ENCODE results near the gene SYNGR3. TPM values are rescaled to one million over a fixed set of nuclear protein-coding genes. Genes with fewer than 3 reads are reported as not detected.

Gene SYNGR3
- total RNA-seq, 1 experiment from 2014 or later = 11.9 TPM

DNA sequence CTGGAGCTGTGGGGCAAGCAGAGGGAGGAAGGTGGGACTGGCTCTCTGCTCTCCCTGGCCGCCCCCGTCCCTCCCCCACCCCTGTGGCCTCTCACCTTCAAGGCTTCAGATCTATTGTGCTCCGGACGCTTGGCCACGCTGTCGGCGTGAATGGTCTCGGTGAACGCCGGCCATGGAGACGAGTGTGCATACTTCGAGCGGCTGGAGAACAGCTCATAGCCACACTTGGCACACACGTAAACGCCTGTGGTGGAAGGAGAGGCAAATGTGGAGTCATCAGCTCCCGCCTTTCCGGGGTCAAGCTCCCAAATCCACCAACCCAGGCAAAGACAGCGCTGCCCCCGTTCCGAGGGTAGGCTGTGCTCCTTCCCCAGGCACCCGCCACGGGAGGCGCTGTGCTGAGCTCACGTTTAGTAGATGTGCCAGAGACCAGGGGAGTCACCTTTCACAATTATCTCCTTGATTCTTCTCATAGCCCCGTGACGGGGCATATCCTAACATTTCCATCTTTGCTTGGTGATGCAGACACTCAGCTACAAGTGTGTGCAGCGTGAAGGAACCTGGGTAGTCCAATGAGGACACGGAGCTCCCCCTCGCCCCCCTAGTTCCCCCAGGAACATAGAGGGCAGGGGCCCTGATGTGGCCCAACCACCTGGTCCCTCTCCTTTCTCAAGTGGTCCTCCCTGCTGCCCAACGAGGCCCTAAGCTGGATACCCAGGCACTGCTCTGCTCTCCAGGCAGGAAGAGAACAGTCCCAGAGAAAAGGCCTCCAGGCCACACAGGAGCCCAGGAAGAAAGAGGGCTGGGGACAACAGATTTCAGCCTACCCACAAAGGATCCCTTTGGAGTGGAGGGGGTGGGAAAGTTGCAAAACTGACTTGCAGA is 48.4 kb upstream of the SYNGR3 start:
- Histone ChIP-seq H3K23me2 (ENCODE audit: insufficient read length, low read depth, low read length, poor library complexity, severe bottlenecking) (peaks cover 7% of the 10 kb centered on the region), H4K8ac (replicated peaks; ENCODE audit: insufficient read length, low read depth, low read length) (no peak overlapping the region), H2AFZ (ENCODE audit: low read length) (no peak overlapping the region), H3K79me1 (ENCODE audit: insufficient read depth, low read depth, low read length, poor library complexity, severe bottlenecking) (no peaks in the 10 kb centered on the region), H3K27ac (ENCODE audit: insufficient read length, low read depth, low read length) (no peak overlapping the region), H2BK5ac (ENCODE audit: insufficient read length, low read length) (no peak overlapping the region), H3K23ac (ENCODE audit: insufficient read length, low read depth, low read length) (no peak overlapping the region), H3K56ac (ENCODE audit: insufficient read length, low read depth, low read length) (no peak overlapping the region), H4K20me1 (ENCODE audit: control insufficient read depth, insufficient read depth, insufficient read length) (no peaks in the 10 kb centered on the region), H3K79me2 (ENCODE audit: insufficient read depth, low read length) (no peaks in the 10 kb centered on the region), H3K4me2 (ENCODE audit: insufficient read depth, insufficient read length, low read length) (peak overlapping the region; percentile 55), H3K4ac (ENCODE audit: low read depth, low read length) (no peak overlapping the region), H2AK5ac (ENCODE audit: insufficient read length, low read length) (no peak overlapping the region), H4K5ac (ENCODE audit: insufficient read length, low read depth, low read length) (no peak overlapping the region), H3K9ac (ENCODE audit: extremely low read depth, insufficient read length, low read length) (no peak overlapping the region), H3K27me3 (ENCODE audit: insufficient read depth, low read length) (no peaks in the 10 kb centered on the region), H3K18ac (ENCODE audit: insufficient read length, low read depth, low read length) (no peak overlapping the region), H2BK15ac (ENCODE audit: low read depth, low read length) (no peak overlapping the region), H3K4me1 (ENCODE audit: insufficient read depth, low read length) (peaks cover 4% of the 10 kb centered on the region; the same call in 1 of the 2 replicates), H2BK12ac (ENCODE audit: insufficient read length, low read depth, low read length) (no peak overlapping the region), H4K91ac (ENCODE audit: insufficient read length, low read depth, low read length) (no peak overlapping the region), H2BK20ac (ENCODE audit: low read depth, low read length, poor library complexity, severe bottlenecking) (no peak overlapping the region), H3T11ph (ENCODE audit: low read length) (no peak overlapping the region), H3K14ac (ENCODE audit: insufficient read depth, low read length) (no peak overlapping the region), H3K9me3 (ENCODE audit: control insufficient read depth, low read depth, low read length) (no peaks in the 10 kb centered on the region), H2BK120ac (ENCODE audit: low read depth, low read length, poor library complexity, severe bottlenecking) (no peak overlapping the region)
- H3K9me3 Mint-ChIP-seq = no peaks in the 10 kb centered on the region
- peak; percentile 75 for DNase-seq
- TF ChIP-seq, protein P1, sequence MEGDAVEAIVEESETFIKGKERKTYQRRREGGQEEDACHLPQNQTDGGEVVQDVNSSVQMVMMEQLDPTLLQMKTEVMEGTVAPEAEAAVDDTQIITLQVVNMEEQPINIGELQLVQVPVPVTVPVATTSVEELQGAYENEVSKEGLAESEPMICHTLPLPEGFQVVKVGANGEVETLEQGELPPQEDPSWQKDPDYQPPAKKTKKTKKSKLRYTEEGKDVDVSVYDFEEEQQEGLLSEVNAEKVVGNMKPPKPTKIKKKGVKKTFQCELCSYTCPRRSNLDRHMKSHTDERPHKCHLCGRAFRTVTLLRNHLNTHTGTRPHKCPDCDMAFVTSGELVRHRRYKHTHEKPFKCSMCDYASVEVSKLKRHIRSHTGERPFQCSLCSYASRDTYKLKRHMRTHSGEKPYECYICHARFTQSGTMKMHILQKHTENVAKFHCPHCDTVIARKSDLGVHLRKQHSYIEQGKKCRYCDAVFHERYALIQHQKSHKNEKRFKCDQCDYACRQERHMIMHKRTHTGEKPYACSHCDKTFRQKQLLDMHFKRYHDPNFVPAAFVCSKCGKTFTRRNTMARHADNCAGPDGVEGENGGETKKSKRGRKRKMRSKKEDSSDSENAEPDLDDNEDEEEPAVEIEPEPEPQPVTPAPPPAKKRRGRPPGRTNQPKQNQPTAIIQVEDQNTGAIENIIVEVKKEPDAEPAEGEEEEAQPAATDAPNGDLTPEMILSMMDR (conservative IDR thresholded peaks at IDR 0.05) = peak; percentile 56
- H3K4me3 Mint-ChIP-seq = peak overlapping the region; percentile 88 to 93
- no CpG with 5 or more reads among the region's 30 CpGs for WGBS (ENCODE audit: extremely low coverage, insufficient read length, low lambda C conversion rate)
- H3K27me3 Mint-ChIP-seq (ENCODE audit: low read depth) = no peaks in the 10 kb centered on the region; the same call in 1 of the 2 replicates
- H3K27ac Mint-ChIP-seq = no peak overlapping the region
- H3K36me3 Mint-ChIP-seq (ENCODE audit: insufficient read depth in 1 of 3, low read depth in 3 of 3) = peaks cover 10 to 28% (median 17%) of the 10 kb centered on the region in 3 experiments; a peak in 6 of 7 replicates
- H3K4me1 Mint-ChIP-seq = peaks cover 15 to 23% of the 10 kb centered on the region in 2 experiments
